ENCODE data around the gene HPSE2. TPM values are rescaled to one million over a fixed set of nuclear protein-coding genes. Genes with fewer than 3 reads are reported as not detected.

The HPSE2 gene
- total RNA-seq, 1 experiment from 2014 or later = 0.20 TPM

GRCh38 chr10:98425511-98426352 is 809.9 kb downstream of the HPSE2 start:
- Histone ChIP-seq H4K8ac (replicated peaks; ENCODE audit: insufficient read length, low read depth, low read length) (no peak overlapping the region), H2AK5ac (ENCODE audit: insufficient read length, low read length) (no peak overlapping the region), H3K4me2 (ENCODE audit: insufficient read depth, insufficient read length, low read length) (no peak overlapping the region), H2BK5ac (ENCODE audit: insufficient read length, low read length) (no peak overlapping the region), H3K27me3 (ENCODE audit: insufficient read depth, low read length) (no peaks in the 10 kb centered on the region), H3K14ac (ENCODE audit: insufficient read depth, low read length) (no peak overlapping the region), H2AFZ (ENCODE audit: low read length) (no peak overlapping the region), H3K18ac (ENCODE audit: insufficient read length, low read depth, low read length) (no peak overlapping the region), H4K91ac (ENCODE audit: insufficient read length, low read depth, low read length) (no peak overlapping the region), H4K20me1 (ENCODE audit: control insufficient read depth, insufficient read depth, insufficient read length) (no peaks in the 10 kb centered on the region), H3T11ph (ENCODE audit: low read length) (no peak overlapping the region), H2BK15ac (ENCODE audit: low read depth, low read length) (no peak overlapping the region), H3K56ac (ENCODE audit: insufficient read length, low read depth, low read length) (no peak overlapping the region), H2BK12ac (ENCODE audit: insufficient read length, low read depth, low read length) (no peak overlapping the region), H3K4me1 (ENCODE audit: insufficient read depth, low read length) (no peaks in the 10 kb centered on the region), H2BK20ac (ENCODE audit: low read depth, low read length, poor library complexity, severe bottlenecking) (no peak overlapping the region), H3K4ac (ENCODE audit: low read depth, low read length) (no peak overlapping the region), H3K27ac (ENCODE audit: insufficient read length, low read depth, low read length) (no peak overlapping the region), H3K23ac (ENCODE audit: insufficient read length, low read depth, low read length) (no peak overlapping the region), H3K9me3 (ENCODE audit: control insufficient read depth, low read depth, low read length) (no peaks in the 10 kb centered on the region), H3K79me1 (ENCODE audit: insufficient read depth, low read depth, low read length, poor library complexity, severe bottlenecking) (no peaks in the 10 kb centered on the region), H3K23me2 (ENCODE audit: insufficient read length, low read depth, low read length, poor library complexity, severe bottlenecking) (no peaks in the 10 kb centered on the region), H2BK120ac (ENCODE audit: low read depth, low read length, poor library complexity, severe bottlenecking) (no peak overlapping the region), H3K79me2 (ENCODE audit: insufficient read depth, low read length) (no peaks in the 10 kb centered on the region), H4K5ac (ENCODE audit: insufficient read length, low read depth, low read length) (no peak overlapping the region), H3K9ac (ENCODE audit: extremely low read depth, insufficient read length, low read length) (no peak overlapping the region)
- Mint-ChIP-seq H3K4me3 (no peak overlapping the region), H3K36me3 (ENCODE audit: insufficient read depth in 1 of 3, low read depth in 3 of 3) (peaks cover 8 to 20% (median 16%) of the 10 kb centered on the region in 3 experiments), H3K27ac (no peak overlapping the region), H3K27me3 (ENCODE audit: low read depth) (no peaks in the 10 kb centered on the region), H3K4me1 (peaks cover 2% of the 10 kb centered on the region in 2 experiments; a peak in 2 of 4 replicates), H3K9me3 (peaks cover 2 to 5% of the 10 kb centered on the region in 2 experiments; a peak in 2 of 5 replicates)
- peak; percentile 83 for DNase-seq
- WGBS (ENCODE audit: extremely low coverage, insufficient read length, low lambda C conversion rate) = no CpG with 5 or more reads among the region's 21 CpGs
- peak; percentile 89 for TF ChIP-seq CTCF (conservative IDR thresholded peaks at IDR 0.05)
